ENCODE data around the gene TUBB3. TPM values are rescaled to one million over a fixed set of nuclear protein-coding genes. Genes with fewer than 3 reads are reported as not detected.

TUBB3 gene
- total and polyA plus RNA-seq, 2 donors (not counting 1 experiment from before 2014, with no cell fraction given), result 0.34 to 4.4 TPM

GRCh38 chr16:89946515-89946914, 23.4 kb downstream of the TUBB3 start:
- H4K20me1 ChIP-seq (ENCODE audit: control insufficient read depth, insufficient read depth, low read length, poor library complexity, severe bottlenecking), result peaks cover 24% of the 10 kb centered on the region
- H3K27me3 ChIP-seq (replicated peaks in 1 of 4; ENCODE audit: control extremely low read depth in 1 of 4, control insufficient read depth in 3 of 4, insufficient read depth in 4 of 4, low read length in 3 of 4), result peaks cover 0 to 6% (median 1%) of the 10 kb centered on the region in 4 experiments
- Mint-ChIP-seq H3K4me1 (peaks cover 48% of the 10 kb centered on the region), H3K27me3 (peaks cover 23% of the 10 kb centered on the region), H3K9me3 (ENCODE audit: insufficient read depth) (no peaks in the 10 kb centered on the region), H3K4me3 (no peak overlapping the region), H3K27ac (peak overlapping the region; percentile 37)
- 85% methylated on average over 4 of the region's 5 CpGs for WGBS (ENCODE audit: insufficient coverage)
- H3K4me1 ChIP-seq (ENCODE audit: control insufficient read depth in 2 of 2, insufficient read depth in 2 of 2, low read length in 2 of 2), result peaks cover 53 to 67% of the 10 kb centered on the region in 2 donors
- POLR2A ChIA-PET, result no interaction called here
- no peak overlapping the region for H3K27ac ChIP-seq (ENCODE audit: low read length in 2 of 2)
- intact Hi-C loops (cut with micrococcal nuclease), result loop anchor here (5.0 kb wide), 1 partner anchor 71 kb away; the partner anchor contains the start of gene DBNDD1
- no peak for TF ChIP-seq CTCF (IDR thresholded peaks at IDR 0.05)
- no peak for TF ChIP-seq EZH2 (IDR thresholded peaks at IDR 0.05; ENCODE audit: borderline replicate concordance, insufficient read depth, low read depth, low read length, poor library complexity, severe bottlenecking)
- no peak for DNase-seq
- CTCF ChIA-PET, result interaction anchor here (1.5 kb wide), 1 partner anchor 25 kb away, joined by 4 read pairs; no protein-coding TSS in a partner anchor
- H3K9ac ChIP-seq (ENCODE audit: low read length), result no peak overlapping the region
- no peak overlapping the region for H2AFZ ChIP-seq (ENCODE audit: insufficient read depth, low read depth, low read length, poor library complexity, severe bottlenecking)
- H3K4me2 ChIP-seq (replicated peaks; ENCODE audit: low read depth, low read length, poor library complexity, severe bottlenecking), result no peak overlapping the region
- no peak for ATAC-seq (ENCODE audit: low read depth)
- H3K79me2 ChIP-seq (ENCODE audit: control insufficient read depth, insufficient read depth, low read length), result peaks cover 23% of the 10 kb centered on the region
- H3K9me3 ChIP-seq (ENCODE audit: control extremely low read depth in 1 of 3, control insufficient read depth in 2 of 3, insufficient read depth in 1 of 3, low read length in 2 of 3), result peaks cover 0 to 26% (median 0%) of the 10 kb centered on the region in 3 donors
- H3K4me3 ChIP-seq (ENCODE audit: control extremely low read depth in 1 of 5, extremely low read depth in 1 of 5, insufficient read depth in 1 of 5, low read depth in 2 of 5, low read length in 4 of 5), result no peak overlapping the region
- no peaks in the 10 kb centered on the region for H3K36me3 ChIP-seq (replicated peaks in 1 of 2; ENCODE audit: control extremely low read depth in 1 of 2, control insufficient read depth in 1 of 2, extremely low read depth in 1 of 2, insufficient read depth in 2 of 2, low read length in 1 of 2)

GRCh38 chr16:89949121-89949742, 26.1 kb downstream of the TUBB3 start:
- peaks cover 69% of the 10 kb centered on the region for H3K4me1 Mint-ChIP-seq
- Histone ChIP-seq H3K4me3 (ENCODE audit: control extremely low read depth in 1 of 5, extremely low read depth in 1 of 5, insufficient read depth in 1 of 5, low read depth in 2 of 5, low read length in 4 of 5) (peak overlapping the region; percentile 46 to 72 (median 63)), H3K27me3 (replicated peaks in 1 of 4; ENCODE audit: control extremely low read depth in 1 of 4, control insufficient read depth in 3 of 4, insufficient read depth in 4 of 4, low read length in 3 of 4) (peaks cover 0 to 3% (median 1%) of the 10 kb centered on the region in 4 experiments), H3K4me1 (ENCODE audit: control insufficient read depth in 2 of 2, insufficient read depth in 2 of 2, low read length in 2 of 2) (peaks cover 77 to 94% of the 10 kb centered on the region in 2 donors), H3K4me2 (replicated peaks; ENCODE audit: low read depth, low read length, poor library complexity, severe bottlenecking) (peak overlapping the region; percentile 91), H3K79me2 (ENCODE audit: control insufficient read depth, insufficient read depth, low read length) (peaks cover 43% of the 10 kb centered on the region), H3K36me3 (replicated peaks in 1 of 2; ENCODE audit: control extremely low read depth in 1 of 2, control insufficient read depth in 1 of 2, extremely low read depth in 1 of 2, insufficient read depth in 2 of 2, low read length in 1 of 2) (peaks cover 0 to 4% of the 10 kb centered on the region in 2 experiments), H3K9ac (ENCODE audit: low read length) (peak overlapping the region; percentile 68), H3K27ac (ENCODE audit: low read length in 2 of 2) (no peak overlapping the region), H2AFZ (ENCODE audit: insufficient read depth, low read depth, low read length, poor library complexity, severe bottlenecking) (no peak overlapping the region), H4K20me1 (ENCODE audit: control insufficient read depth, insufficient read depth, low read length, poor library complexity, severe bottlenecking) (peaks cover 51% of the 10 kb centered on the region), H3K9me3 (ENCODE audit: control extremely low read depth in 1 of 3, control insufficient read depth in 2 of 3, insufficient read depth in 1 of 3, low read length in 2 of 3) (peaks cover 0 to 28% (median 0%) of the 10 kb centered on the region in 3 donors)
- peak overlapping the region; percentile 85 for H3K4me3 Mint-ChIP-seq
- TF ChIP-seq EZH2 (IDR thresholded peaks at IDR 0.05; ENCODE audit: borderline replicate concordance, insufficient read depth, low read depth, low read length, poor library complexity, severe bottlenecking) (no peak), CTCF (IDR thresholded peaks at IDR 0.05) (no peak)
- H3K9me3 Mint-ChIP-seq (ENCODE audit: insufficient read depth), result no peaks in the 10 kb centered on the region
- WGBS (ENCODE audit: insufficient coverage), result 28% methylated on average over 52 of the region's 55 CpGs
- intact Hi-C loops (cut with micrococcal nuclease), result loop anchor here (5.0 kb wide), 1 partner anchor 68 kb away; the partner anchor contains the start of gene DBNDD1
- peak overlapping the region; percentile 82 for H3K27ac Mint-ChIP-seq
- ATAC-seq (ENCODE audit: low read depth), result no peak
- CTCF ChIA-PET, result interaction anchor here (2.1 kb wide), 1 partner anchor 24 kb away, joined by 5 read pairs; no protein-coding TSS in a partner anchor
- no peak for DNase-seq
- POLR2A ChIA-PET, result interaction anchor here (0.6 to 1.1 kb wide), 2 partner anchors 23 to 381 kb away, joined by 3 to 5 read pairs; no protein-coding TSS in a partner anchor
- H3K27me3 Mint-ChIP-seq, result peaks cover 10% of the 10 kb centered on the region

Measured in B cell (primary cell).